ENCODE results near the gene SEMA5B.

DNA sequence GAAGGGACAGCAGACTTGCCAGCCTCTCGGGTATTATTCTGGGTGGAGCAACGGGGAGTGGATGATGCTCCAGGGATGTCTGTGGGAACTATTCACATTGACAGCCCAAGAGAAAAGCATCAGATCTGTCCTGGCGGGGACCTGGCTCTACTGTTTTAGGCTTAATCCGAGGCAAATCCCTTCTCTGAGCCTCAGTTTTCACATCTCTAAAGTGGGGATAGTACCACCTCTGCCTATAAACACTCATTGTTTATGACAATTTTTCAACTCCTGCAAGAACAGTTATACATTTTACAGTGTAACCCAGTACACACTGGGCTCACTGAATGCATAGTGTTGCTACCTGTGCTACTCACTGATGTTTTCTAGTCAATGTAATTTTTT, 48.5 kb upstream of the SEMA5B start:
- no peak for TF ChIP-seq ZFP3 (tag by site-specific recombination; IDR thresholded peaks at IDR 0.05; ENCODE audit: low read depth)
- TF ChIP-seq ZNF302 (tag by site-specific recombination; IDR thresholded peaks at IDR 0.05; ENCODE audit: low read depth) = no peak
- TF ChIP-seq, protein P1, sequence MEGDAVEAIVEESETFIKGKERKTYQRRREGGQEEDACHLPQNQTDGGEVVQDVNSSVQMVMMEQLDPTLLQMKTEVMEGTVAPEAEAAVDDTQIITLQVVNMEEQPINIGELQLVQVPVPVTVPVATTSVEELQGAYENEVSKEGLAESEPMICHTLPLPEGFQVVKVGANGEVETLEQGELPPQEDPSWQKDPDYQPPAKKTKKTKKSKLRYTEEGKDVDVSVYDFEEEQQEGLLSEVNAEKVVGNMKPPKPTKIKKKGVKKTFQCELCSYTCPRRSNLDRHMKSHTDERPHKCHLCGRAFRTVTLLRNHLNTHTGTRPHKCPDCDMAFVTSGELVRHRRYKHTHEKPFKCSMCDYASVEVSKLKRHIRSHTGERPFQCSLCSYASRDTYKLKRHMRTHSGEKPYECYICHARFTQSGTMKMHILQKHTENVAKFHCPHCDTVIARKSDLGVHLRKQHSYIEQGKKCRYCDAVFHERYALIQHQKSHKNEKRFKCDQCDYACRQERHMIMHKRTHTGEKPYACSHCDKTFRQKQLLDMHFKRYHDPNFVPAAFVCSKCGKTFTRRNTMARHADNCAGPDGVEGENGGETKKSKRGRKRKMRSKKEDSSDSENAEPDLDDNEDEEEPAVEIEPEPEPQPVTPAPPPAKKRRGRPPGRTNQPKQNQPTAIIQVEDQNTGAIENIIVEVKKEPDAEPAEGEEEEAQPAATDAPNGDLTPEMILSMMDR (tag by site-specific recombination; IDR thresholded peaks at IDR 0.05) = no peak
- no peak for TF ChIP-seq ZFHX2 (tag by site-specific recombination; conservative IDR thresholded peaks at IDR 0.05)
- no peak for TF ChIP-seq ZNF621 (tag by site-specific recombination; IDR thresholded peaks at IDR 0.05)
- no peak for TF ChIP-seq ZNF670 (tag by site-specific recombination; IDR thresholded peaks at IDR 0.05; ENCODE audit: low read depth)
- no peak for TF ChIP-seq ZBTB20 (tag by site-specific recombination; IDR thresholded peaks at IDR 0.05)
- TF ChIP-seq, protein P2, sequence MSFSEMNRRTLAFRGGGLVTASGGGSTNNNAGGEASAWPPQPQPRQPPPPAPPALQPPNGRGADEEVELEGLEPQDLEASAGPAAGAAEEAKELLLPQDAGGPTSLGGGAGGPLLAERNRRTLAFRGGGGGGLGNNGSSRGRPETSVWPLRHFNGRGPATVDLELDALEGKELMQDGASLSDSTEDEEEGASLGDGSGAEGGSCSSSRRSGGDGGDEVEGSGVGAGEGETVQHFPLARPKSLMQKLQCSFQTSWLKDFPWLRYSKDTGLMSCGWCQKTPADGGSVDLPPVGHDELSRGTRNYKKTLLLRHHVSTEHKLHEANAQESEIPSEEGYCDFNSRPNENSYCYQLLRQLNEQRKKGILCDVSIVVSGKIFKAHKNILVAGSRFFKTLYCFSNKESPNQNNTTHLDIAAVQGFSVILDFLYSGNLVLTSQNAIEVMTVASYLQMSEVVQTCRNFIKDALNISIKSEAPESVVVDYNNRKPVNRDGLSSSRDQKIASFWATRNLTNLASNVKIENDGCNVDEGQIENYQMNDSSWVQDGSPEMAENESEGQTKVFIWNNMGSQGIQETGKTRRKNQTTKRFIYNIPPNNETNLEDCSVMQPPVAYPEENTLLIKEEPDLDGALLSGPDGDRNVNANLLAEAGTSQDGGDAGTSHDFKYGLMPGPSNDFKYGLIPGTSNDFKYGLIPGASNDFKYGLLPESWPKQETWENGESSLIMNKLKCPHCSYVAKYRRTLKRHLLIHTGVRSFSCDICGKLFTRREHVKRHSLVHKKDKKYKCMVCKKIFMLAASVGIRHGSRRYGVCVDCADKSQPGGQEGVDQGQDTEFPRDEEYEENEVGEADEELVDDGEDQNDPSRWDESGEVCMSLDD (tag by site-specific recombination; IDR thresholded peaks at IDR 0.05) = no peak
- no peak for TF ChIP-seq ZNF473 (tag by site-specific recombination; IDR thresholded peaks at IDR 0.05)
- no peak for TF ChIP-seq GLI4 (tag by site-specific recombination; IDR thresholded peaks at IDR 0.05)
- TF ChIP-seq IKZF3 (tag by site-specific recombination; IDR thresholded peaks at IDR 0.05) = no peak
- no peak for TF ChIP-seq MYNN (tag by site-specific recombination; IDR thresholded peaks at IDR 0.05; ENCODE audit: borderline replicate concordance)

Measured in HEK293 (cell line).